GM19238 (cell line): ENCODE measurements around the gene SDK1.
"Not testable (repeated sequence)": the region's sequence is repeated elsewhere in the genome, so short reads cannot be mapped to it uniquely, and the experiment has no call there.

Experiments
- DNase-seq: peaks from one replicate; pipeline ENCODE4 v3.0.0; 2011; ENCODE audit warnings: low spot score; ENCODE audit not compliant: insufficient read length

Gene SDK1

DNA sequence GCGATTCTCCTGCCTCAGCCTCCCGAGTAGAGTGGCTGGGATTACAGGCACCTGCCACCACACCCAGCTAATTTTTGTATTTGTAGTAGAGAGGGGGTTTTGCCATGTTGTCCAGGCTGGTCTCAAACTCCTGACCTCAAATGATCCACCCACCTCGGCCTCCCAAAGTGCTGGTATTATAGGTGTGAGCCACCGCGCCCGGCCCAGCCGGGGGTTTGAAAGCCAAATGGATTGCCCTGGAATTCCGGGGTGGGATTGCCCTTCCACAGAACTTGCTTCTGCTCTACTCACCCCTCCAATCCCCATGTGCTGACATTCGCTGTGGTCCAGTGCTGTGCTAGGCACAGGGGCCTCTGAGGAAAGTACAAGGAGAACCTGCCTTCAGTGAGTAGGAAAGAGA is 793.1 kb downstream of the SDK1 start:
- DNase-seq = not testable (repeated sequence)

DNA sequence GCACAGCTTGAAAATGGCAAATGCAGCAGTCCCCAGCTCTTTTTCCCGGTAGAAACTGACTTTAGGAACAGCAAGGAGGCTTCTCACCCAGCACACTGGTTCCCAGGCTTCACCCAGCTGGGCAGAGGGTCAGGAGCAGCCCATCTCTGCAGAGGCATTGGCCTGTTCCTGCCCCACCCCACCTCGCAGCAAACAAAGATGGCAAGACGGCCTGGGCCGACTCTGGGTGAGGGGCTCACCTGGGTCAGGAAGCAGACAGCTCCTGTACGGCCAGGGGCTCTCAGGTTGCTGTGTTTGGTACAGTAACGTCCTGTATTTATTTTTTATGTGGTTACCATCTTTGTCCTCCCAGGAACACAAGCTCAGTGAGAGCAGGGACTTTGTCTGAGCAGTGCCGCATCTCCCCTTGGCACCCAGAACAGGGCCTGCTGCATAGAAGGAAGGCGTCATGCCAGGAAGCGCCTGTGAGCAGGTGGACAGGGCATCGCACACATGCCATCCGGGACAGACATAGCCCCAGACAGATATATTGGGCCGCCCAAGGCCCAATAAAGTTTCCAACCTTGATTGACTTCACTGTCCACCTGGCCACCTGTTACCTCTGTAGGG is 796.1 kb downstream of the SDK1 start:
- DNase-seq = no peak

DNA sequence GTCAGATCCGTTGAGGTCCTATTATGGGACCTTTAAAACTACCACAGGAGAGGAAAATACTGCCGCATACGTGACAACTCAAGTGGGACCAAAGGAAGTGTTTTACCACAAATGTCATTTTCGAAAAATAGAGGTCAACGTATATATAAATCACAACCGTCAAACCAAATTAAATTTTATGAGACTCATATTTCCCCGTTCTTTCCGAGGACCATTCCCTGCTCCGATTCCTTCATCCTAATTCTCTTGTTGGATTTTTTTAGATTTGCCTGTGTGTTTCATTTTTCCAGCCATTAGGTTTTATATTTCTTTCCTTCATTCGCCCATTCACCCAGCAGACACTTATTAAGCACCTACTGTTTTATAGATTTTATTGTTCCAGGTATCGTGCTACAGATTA is 797.1 kb downstream of the SDK1 start:
- DNase-seq = no peak

DNA sequence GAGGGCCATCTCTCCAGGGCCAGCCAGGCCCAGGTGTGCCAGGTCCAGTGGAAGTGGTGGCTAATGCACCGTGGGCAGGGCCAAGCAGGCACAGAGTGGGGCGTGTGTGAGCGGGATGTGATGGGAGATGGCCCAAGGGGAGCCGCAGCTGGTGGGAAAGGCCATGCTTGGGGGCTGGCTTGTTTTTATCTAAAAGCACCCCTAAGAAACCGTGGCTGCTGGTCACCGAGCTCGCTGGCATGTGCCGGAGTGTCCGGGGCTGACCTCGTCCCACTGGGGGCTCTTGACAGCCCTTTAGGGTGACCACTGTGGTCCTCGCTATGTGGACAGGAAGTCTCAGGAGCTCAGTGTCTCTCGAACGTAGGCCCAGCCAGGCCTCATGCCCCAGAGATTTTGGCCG is 798.6 kb downstream of the SDK1 start:
- no peak for DNase-seq

DNA sequence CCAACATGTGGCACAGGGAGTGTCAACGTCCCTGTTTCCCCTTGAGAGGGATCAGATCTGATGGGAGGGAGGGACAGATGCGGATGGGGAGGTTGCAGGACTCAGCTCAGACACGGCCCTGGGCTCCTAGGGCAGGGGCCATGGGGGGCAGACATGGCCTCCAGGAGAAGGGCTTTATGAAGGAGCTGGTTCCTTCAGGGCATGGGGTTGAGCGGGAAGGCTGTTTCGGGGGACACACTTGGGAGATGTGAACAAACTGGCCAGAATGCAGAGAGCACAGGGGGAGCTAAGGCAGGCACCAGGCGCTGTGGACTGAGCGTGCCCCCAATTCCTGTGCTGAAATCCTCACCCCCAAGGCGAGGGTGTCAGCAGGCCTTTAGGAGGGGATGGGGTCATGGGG is 799.1 kb downstream of the SDK1 start:
- no peak for DNase-seq

DNA sequence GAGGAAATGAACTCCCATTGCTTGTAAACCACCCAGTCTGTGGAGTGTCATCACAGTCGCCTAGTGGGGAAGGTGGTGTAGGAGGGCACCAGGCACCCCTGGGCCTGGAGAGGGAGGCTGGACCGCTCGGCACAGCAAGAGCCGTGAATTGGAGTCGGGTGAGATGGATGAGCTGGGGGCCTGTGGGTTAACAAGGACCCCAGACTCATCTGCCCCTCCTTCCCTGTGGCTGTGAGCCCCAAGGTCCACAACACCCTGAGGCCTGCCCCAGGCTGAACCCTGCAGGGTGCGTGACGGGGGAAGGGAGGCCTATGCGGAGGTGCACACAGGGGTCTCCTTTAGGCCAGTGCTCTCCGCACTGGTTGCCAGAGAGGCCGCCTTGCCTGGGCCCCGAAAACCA is 799.6 kb downstream of the SDK1 start:
- DNase-seq = no peak

DNA sequence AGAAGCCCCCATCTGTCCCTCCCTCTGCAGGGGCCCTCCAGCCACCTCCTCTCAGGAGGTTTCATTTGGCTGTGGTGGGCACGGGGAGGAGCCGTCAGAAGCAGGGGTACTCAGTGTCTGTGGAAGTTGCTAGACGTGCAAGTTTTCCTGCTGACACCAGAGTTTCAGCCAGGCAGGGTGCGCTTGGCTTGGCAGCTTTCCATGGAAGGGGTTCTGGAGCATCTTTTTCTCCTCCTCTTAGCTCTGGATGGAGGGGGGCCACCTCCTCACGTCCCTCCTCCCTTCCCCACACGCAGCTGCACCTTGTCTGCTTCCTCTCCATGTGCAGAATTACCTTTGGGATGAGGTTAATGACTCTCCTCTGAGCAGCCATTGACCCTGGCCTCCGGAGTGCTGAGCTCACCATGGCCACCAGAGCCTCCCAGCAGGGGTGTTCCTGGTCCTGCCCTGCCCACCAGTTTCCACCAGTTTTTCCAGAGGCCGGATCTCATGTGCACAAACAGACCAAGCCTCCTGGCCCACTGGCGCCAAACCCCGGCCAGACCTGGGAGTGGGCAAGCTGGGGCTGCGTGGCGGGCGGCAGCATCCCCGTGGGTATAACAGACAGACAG is 801.3 kb downstream of the SDK1 start:
- DNase-seq = no peak

DNA sequence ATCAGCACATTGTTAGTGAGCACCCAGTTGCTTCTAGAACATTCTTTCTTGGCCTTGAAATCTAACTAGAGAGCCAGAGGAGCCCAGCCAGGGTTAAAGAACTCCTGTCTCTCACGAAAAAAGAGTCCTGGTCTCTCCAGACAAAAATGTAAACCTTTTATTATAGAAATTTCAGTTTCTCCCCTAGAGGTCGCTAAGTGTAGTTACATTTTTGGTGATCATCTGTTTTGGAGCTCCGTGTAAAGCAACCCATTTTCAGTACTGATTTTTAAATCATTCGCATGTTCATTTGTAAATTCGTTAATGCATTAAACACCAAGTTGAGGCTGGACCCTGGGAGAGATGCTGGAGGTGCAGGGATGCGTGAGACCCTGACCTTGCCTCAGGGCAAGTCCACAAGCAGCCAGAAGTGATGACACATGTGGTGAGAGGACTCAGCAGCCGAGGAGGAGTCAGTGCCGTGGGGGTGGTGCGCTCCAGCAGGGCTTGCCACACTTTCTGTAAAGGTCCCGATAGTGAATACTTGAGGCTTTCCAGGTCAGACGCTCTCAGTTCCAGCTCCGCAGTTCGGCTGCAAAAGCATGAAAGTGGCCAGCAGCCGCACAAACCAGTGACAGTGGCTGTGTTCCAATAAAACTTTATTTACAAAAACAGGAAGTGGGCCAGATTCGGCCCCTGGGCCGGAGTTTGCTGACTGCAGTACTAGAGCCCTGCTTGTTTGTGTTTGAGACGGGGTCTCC is 802.5 kb downstream of the SDK1 start:
- DNase-seq = no peak

DNA sequence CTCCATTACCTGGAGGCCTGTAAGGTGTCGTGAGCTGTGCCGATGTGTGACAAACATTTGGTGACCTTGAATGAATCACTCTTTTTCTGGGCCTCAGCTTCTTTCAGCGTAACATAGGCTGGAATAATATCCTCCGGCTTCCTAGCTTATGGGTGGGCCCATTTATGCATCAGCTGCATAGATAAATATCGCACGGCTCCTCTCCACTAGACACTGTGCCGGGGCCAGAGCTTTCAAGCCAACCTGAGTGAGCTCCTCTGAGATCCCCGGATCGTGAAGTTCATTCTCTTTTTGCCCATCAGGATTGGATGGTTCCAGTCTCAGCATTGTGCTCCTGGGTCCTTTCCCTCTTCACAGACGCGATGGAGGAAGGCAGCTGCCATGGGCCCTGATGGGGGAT is 806.8 kb downstream of the SDK1 start:
- no peak for DNase-seq

DNA sequence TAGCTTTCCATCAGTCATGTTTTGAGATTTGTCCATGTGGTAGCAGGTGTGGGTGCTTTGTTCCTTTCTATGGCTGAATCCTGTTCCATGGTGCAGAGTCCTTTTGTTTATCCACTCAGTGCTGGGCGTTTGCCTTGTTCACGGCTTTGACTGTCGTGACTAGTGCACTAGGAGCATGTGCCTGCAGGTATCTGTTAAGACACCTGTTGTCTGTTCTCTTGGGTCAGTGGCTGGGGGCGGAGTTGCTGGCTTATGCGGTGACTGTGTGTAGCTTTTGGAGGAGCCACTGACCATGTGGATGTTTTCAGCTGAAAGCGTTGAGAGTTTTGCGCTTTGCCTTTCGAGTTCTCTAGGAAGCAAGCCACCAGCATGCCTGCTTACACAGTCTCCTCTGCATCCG is 807.9 kb downstream of the SDK1 start:
- no peak for DNase-seq

DNA sequence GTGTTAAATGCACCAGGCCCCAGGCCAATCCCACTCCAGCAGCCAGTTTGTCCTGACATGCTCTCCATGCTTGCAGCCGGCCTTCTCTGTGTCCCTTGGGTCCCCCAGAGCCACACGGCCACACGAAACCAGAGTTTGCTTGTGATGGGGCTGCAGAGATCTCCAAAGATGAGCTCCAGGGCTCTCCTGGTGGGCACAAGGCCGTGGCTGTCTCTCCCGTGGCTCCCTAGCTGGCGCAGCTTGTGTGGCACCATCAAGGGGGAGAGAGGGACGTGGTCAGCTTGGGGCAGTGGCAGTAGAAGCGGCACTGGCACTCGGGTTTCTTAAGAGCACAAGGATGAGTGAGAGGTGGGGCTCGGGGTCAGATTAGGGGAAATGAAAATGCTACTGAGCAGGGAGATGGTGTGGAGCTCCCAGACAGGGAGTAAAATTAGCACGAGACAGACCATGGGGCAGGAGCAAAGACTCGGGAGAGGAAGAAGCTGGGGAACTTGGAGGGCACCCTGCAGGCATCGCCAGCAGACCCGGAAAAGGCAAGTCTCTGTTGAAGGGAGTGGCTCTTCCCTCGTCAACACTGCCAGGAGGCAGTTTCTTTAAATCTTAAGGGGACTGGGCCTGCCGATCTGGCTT is 808.5 kb downstream of the SDK1 start:
- no peak for DNase-seq

DNA sequence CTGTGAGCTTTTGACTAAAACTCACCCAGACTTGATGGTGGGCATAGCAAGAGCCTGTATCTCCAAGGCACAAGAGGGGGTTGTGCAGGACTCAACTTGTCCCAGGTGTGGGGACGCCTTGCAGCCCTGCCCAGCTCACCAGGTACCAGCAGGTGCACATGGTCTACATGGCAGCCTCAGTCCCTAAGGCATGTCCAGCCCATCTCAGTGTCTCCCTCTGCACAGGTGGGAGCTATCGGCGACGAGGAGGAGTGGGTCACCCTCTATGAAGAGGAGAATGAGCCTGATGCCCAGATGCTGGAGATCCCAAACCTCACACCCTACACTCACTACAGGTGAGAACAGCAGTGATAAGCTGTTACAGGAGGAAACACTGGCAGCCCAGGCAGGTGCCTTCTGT is 809.4 kb downstream of the SDK1 start:
- no peak for DNase-seq

DNA sequence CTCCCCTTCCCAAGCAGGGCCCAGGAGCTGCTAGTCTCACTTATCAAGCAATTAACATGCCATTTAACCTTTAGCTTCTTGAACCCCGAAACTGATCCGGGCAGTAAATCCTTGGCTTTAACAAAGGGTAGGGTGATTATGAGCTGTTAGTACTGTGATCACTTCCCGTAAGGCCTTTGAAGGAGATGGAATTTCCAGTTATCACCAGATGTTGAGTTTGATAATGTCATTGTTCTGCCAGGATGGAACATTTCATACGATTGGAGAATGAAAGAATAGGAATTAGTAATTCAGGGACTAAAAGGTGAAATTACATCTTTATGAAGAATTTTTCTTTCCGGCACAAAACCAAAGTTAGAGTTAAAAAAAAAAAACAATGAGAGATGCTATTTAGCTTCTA is 810.1 kb downstream of the SDK1 start:
- no peak for DNase-seq

DNA sequence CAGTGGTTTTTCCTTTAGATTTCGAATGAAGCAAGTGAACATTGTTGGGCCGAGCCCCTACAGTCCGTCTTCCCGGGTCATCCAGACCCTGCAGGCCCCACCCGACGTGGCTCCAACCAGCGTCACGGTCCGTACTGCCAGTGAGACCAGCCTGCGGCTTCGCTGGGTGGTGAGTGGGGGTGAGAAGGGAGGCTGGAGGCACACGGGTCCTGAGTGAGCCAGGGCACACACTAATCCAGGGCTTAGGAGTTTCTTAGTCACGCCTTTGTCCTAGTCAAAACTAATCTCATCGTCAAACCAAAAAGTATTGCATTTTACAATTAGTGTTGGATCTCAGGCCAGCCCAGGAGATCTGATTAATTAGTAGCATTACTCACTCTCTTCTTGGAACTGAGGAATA is 812.2 kb downstream of the SDK1 start:
- DNase-seq = no peak

DNA sequence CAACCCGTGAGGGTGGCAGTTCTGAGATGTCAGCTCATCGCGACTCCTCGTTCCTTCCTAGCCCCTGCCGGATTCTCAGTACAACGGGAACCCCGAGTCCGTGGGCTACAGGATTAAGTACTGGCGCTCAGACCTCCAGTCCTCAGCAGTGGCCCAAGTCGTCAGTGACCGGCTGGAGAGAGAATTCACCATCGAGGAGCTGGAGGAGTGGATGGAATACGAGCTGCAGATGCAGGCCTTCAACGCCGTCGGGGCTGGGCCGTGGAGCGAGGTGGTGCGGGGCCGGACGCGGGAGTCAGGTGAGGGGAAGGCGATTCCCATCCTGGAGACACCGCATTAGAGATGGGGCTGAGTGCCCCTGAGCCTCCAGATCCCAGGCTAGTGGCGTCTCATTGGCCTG is 812.9 kb downstream of the SDK1 start:
- DNase-seq = no peak

DNA sequence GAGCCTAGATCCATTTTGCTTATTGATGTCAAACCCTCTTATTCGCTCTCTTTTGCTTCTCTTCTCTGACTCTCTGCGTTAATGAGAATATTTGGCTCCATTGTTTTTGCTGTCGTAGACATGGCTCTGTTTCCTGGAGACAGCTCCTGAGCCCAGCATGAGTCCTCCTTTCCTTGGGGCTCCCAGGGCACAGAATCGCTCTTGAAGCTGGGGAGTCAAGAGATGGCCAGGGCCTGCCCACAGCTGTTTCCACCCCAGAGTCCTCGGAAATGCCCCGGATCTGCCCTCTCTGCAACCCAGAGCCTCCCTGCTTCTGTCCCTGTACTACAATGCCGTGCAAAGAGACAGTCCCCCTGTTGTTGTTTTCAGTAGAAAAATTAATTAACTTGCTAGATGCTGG is 814.4 kb downstream of the SDK1 start:
- DNase-seq = no peak

DNA sequence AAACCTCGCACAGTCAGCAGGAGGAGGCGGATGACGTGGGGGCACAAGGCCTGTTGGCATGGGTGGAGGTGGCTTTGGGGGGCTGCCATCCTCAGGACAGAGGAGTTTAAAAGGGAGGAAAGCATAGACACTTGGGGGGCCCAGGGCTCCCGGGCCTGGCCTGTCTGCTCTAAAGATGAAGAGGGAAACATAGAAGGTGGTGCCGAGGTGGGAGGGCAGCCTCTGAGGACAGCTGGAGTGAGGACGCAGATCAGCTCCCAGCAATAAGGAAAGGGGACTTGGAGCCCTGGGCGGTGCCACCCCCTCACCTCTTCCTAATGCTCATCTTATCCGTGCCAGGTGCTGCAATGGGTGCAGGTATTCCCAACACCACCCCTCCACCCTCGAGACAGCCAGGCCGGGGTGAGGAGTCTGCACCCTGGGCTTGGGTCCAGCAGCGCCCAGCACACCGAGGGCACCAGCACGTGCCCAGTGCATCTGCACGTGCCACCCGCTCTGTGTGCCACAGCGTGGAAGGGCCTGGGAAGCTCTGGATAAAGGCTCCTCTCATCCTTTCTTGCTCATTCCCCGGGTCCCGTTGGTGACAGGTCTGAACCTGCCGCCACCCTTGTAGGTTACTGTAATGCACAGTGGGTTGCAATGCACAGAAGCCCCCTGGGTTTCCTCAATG is 815.0 kb downstream of the SDK1 start:
- no peak for DNase-seq

DNA sequence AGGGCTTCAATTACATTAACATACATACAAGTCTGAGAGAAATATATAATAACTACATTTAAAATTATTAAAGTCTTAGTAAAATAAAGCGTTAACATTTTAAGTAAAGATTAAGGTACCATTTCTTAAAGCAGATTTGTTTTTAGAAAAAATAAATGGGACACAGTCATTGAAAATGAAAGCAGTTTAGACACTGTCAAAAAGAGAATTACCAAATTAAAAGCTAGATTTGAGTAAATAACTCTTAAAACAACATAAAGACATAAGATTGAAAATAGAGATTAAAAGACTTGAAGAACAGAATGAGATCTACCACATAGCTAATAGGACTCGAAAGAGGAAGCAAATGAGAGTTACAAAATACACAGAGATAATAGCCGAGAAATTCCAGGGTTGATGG is 818.8 kb downstream of the SDK1 start:
- no peak for DNase-seq

DNA sequence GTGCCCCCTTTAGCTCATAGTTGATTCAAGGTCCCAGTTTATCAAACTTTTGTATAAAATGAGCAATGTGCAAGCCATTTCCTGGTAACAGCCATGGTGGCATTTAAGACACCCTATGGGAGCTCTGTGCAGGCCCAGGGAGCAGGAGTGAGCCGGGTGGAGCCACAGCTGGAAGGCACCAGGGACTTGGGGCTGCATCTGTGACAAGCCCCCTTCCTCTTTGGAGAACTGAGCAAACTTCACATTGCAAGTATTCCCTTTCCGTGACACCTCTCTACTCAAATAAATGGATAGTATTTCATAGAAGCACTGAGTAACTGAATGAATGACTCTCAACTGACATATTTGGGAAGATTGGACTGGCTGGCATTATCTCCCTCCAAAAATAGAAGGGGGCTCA is 822.3 kb downstream of the SDK1 start:
- no peak for DNase-seq

DNA sequence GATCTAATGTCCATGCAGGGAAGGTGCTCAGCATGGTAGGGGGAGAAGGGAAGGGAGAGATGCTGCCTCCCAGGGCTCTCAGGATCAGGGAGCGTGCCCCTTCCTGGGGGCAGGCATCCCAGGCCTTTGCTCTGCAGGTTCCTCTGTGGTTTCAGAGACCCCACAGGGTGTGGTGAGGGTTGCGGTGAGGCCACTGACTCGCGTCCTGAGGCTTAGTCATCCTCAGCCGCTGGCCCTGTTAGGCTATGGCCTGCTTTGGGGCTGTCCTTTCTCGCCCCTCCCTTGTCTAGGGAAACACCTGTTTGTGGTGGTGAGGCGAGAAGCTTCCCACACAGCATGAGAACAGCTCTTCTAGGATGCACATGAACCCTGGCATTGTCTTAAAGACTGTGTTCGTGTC is 822.8 kb downstream of the SDK1 start:
- no peak for DNase-seq

DNA sequence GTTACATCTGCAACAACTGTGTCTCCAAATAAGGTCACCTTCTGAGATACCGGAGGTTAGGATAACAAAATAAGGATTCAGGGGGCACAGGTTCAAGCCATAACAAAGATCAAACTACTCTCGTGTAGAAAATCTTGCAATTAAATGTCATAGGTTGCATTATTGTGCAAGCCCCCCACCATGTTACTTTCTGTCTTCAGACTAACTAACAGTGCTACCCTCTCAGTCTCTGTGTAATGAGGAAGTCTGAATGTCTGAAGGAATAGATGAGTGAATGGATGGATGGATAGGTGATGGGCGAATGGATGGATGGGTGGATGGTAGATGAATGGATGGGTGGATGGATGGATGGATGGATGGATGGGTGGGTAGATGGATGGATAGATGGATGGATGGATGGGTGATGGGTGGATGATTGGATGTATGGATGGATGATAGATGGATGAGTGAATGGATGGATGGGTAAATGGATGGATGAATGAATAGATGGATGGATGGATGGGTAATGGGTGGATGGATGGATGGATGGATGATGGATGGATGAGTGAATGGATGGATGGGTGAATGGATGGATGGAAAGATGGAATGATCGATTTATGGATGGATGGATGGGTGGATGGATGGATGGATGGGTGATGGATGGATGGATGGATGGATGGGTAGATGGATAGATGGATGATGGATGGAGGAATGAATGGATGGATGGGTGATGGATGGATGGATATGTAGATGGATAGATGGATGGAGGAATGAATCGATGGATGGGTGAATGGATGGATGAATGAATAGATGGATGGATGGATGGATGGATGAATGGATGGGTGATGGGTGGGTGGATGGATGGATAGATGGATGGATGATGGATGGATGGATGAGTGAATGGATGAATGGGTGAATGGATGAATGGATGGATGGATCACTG is 823.8 kb downstream of the SDK1 start:
- no peak for DNase-seq
